IMR-90 (cell line): ENCODE results near the gene GTPBP3. TPM values are rescaled to one million over a fixed set of nuclear protein-coding genes. Genes with fewer than 3 reads are reported as not detected.

Experiments
- ATAC-seq: fragments of 200-7000 bp; cut with Tn5 transposase; 2 replicates; pipeline ENCODE4 v1.9.1; 2020; ENCODE audit warnings: low read depth, mild to moderate bottlenecking, moderate library complexity
- Bru-seq: library from RNA; stranded (reverse); fragments of 400-500 nt; gene quantifications from one replicate; lab custom pipeline; 2021; lab: Mats Ljungman, UMichigan
- BruChase-seq, 2 experiments: library from RNA; stranded (reverse); fragments of 400-500 nt; gene quantifications; one replicate each; lab custom pipeline; 2021; lab: Mats Ljungman, UMichigan
- BruUV-seq: library from RNA; stranded (reverse); fragments of 400-500 nt; replicated peaks from 2 replicates; lab custom pipeline; 2021; lab: Mats Ljungman, UMichigan
- CTCF ChIA-PET: fragments of 300-600 bp; formaldehyde crosslinking; extraction: SDS; loops from one replicate; lab custom pipeline; 2021; ENCODE audit warnings: antibody characterized with exemption; lab: Yijun Ruan, JAX
- POLR2A ChIA-PET: fragments of 300-600 bp; sonication (Branson Sonifier 250); formaldehyde crosslinking; loops from one replicate; lab custom pipeline; 2022; ENCODE audit warnings: antibody characterized with exemption; ENCODE audit not compliant: unreplicated experiment; lab: Charles Lee
- DNase-seq: peaks from one replicate; pipeline ENCODE4 v3.0.0; 2013
- H2AFZ ChIP-seq: replicated peaks from 2 replicates; pipeline ENCODE3; 2013; ENCODE audit warnings: low read length, mild to moderate bottlenecking; ENCODE audit not compliant: poor library complexity
- H2AK5ac ChIP-seq: 2 replicates; pipeline ENCODE4 v1.6.1; 2013; ENCODE audit warnings: low read depth, low read length, inconsistent platforms
- H2AK9ac ChIP-seq: replicated peaks from 2 replicates; pipeline ENCODE3; 2013; ENCODE audit warnings: mild to moderate bottlenecking, low read depth, low read length, moderate library complexity; ENCODE audit not compliant: poor library complexity
- H2BK120ac ChIP-seq: 2 replicates; pipeline ENCODE4 v1.6.1; 2013; ENCODE audit warnings: low read depth, low read length, inconsistent platforms
- H2BK15ac ChIP-seq: 3 replicates; pipeline ENCODE4 v1.6.1; 2013; ENCODE audit warnings: low read depth, low read length, inconsistent platforms
- H2BK20ac ChIP-seq: 2 replicates; pipeline ENCODE4 v1.6.1; 2013; ENCODE audit warnings: low read depth, mild to moderate bottlenecking, inconsistent platforms, low read length, moderate library complexity
- H2BK5ac ChIP-seq: 2 replicates; pipeline ENCODE4 v1.6.1; 2013; ENCODE audit warnings: mild to moderate bottlenecking, low read depth, low read length, inconsistent platforms; ENCODE audit not compliant: poor library complexity, severe bottlenecking
- H3K14ac ChIP-seq: replicated peaks from 2 replicates; pipeline ENCODE4 v1.6.1; 2013; ENCODE audit warnings: low read depth, low read length, inconsistent platforms
- H3K18ac ChIP-seq: 2 replicates; pipeline ENCODE4 v1.6.1; 2013; ENCODE audit warnings: low read depth, low read length, control low read depth
- H3K23ac ChIP-seq: 2 replicates; pipeline ENCODE4 v1.6.1; 2013; ENCODE audit warnings: low read depth, low read length, inconsistent platforms
- H3K27ac ChIP-seq: 2 replicates; pipeline ENCODE4 v1.5.1; 2013; ENCODE audit warnings: mild to moderate bottlenecking, control low read depth, low read length; ENCODE audit not compliant: insufficient read depth
- H3K27me3 ChIP-seq: 2 replicates; pipeline ENCODE4 v1.6.1; 2013; ENCODE audit warnings: low read length; ENCODE audit not compliant: control insufficient read depth, insufficient read depth
- H3K36me3 ChIP-seq: 2 replicates; pipeline ENCODE4 v1.6.1; 2013; ENCODE audit warnings: low read length, mixed read lengths; ENCODE audit not compliant: control insufficient read depth, insufficient read depth
- H3K4ac ChIP-seq: 2 replicates; pipeline ENCODE4 v1.6.1; 2013; ENCODE audit warnings: low read depth, low read length, inconsistent platforms
- H3K4me1 ChIP-seq: 2 replicates; pipeline ENCODE4 v1.6.1; 2013; ENCODE audit warnings: low read length, mixed read lengths; ENCODE audit not compliant: control insufficient read depth, insufficient read depth
- H3K4me2 ChIP-seq: 2 replicates; pipeline ENCODE4 v1.6.1; 2013; ENCODE audit warnings: low read depth, mild to moderate bottlenecking, control low read depth, low read length, moderate library complexity
- H3K4me3 ChIP-seq: 2 replicates; pipeline ENCODE4 v1.5.1; 2013; ENCODE audit warnings: low read depth, mild to moderate bottlenecking, control low read depth, low read length, moderate library complexity; ENCODE audit not compliant: insufficient read depth
- H3K56ac ChIP-seq: 2 replicates; pipeline ENCODE4 v1.6.1; 2013; ENCODE audit warnings: low read length, inconsistent platforms; ENCODE audit not compliant: insufficient read depth; ENCODE audit errors: extremely low read depth
- H3K79me1 ChIP-seq, 2 experiments: 2 replicates each; pipeline ENCODE4 v1.6.1; 2013; ENCODE audit warnings: low read length in 2 of 2, inconsistent platforms in 1 of 2, low read depth in 1 of 2
- H3K9ac ChIP-seq: 2 replicates; pipeline ENCODE4 v1.6.1; 2013; ENCODE audit warnings: low read depth, low read length, control low read depth
- H3K9me1 ChIP-seq: 2 replicates; pipeline ENCODE4 v1.6.1; 2013; ENCODE audit warnings: low read length, inconsistent platforms; ENCODE audit not compliant: insufficient read depth
- H3K9me3 ChIP-seq: 2 replicates; pipeline ENCODE4 v1.6.1; 2013; ENCODE audit warnings: low read length; ENCODE audit not compliant: control insufficient read depth, insufficient read depth
- H4K20me1 ChIP-seq: 2 replicates; pipeline ENCODE4 v1.6.1; 2013; ENCODE audit warnings: low read length, inconsistent platforms; ENCODE audit not compliant: insufficient read depth
- H4K5ac ChIP-seq: 2 replicates; pipeline ENCODE4 v1.6.1; 2013; ENCODE audit warnings: mild to moderate bottlenecking, low read depth, low read length, control low read depth
- H4K8ac ChIP-seq, 2 experiments: 2 replicates each; pipeline ENCODE4 v1.6.1; 2013; ENCODE audit warnings: low read depth in 2 of 2, low read length in 2 of 2, control low read depth in 1 of 2, inconsistent platforms in 1 of 2
- H4K91ac ChIP-seq: 2 replicates; pipeline ENCODE4 v1.6.1; 2013; ENCODE audit warnings: low read depth, low read length, inconsistent platforms; ENCODE audit not compliant: insufficient read depth
- BHLHE40 ChIP-seq: fragments of 150-350 bp; IDR thresholded peaks from 2 replicates; pipeline ENCODE4 v1.6.1; 2016; ENCODE audit warnings: mild to moderate bottlenecking, low read depth, low read length
- CEBPB ChIP-seq: IDR thresholded peaks from 2 replicates; pipeline ENCODE4 v1.6.1; 2012; ENCODE audit warnings: low read depth, low read length, improper control_type of control experiment
- CHD1 ChIP-seq: IDR thresholded peaks from 2 replicates; pipeline ENCODE4 v1.6.1; 2012; ENCODE audit warnings: low read depth, low read length, improper control_type of control experiment
- ELK1 ChIP-seq: fragments of 150-350 bp; IDR thresholded peaks from 2 replicates; pipeline ENCODE4 v1.6.1; 2016; ENCODE audit warnings: low read depth, mild to moderate bottlenecking, low read length, moderate library complexity, borderline replicate concordance
- FOS ChIP-seq: fragments of 150-350 bp; IDR thresholded peaks from 2 replicates; pipeline ENCODE4 v1.6.1; 2016; ENCODE audit warnings: low read depth, low read length
- MAFK ChIP-seq: IDR thresholded peaks from 2 replicates; pipeline ENCODE4 v1.6.1; 2012; ENCODE audit warnings: low read depth, low read length, improper control_type of control experiment
- MAZ ChIP-seq: IDR thresholded peaks from 2 replicates; pipeline ENCODE4 v1.6.1; 2012; ENCODE audit warnings: low read depth, mild to moderate bottlenecking, low read length, improper control_type of control experiment, moderate library complexity, borderline replicate concordance
- MXI1 ChIP-seq: IDR thresholded peaks from 2 replicates; pipeline ENCODE4 v1.6.1; 2012; ENCODE audit warnings: low read depth, mild to moderate bottlenecking, low read length, moderate library complexity, borderline replicate concordance
- NFE2L2 ChIP-seq: fragments of 150-350 bp; IDR thresholded peaks from 2 replicates; pipeline ENCODE4 v1.6.1; 2016; ENCODE audit warnings: low read depth, mild to moderate bottlenecking, low read length
- POLR2A ChIP-seq: IDR thresholded peaks from 2 replicates; pipeline ENCODE4 v1.6.1; 2012; ENCODE audit warnings: mild to moderate bottlenecking, low read depth, low read length
- RAD21 ChIP-seq: IDR thresholded peaks from 2 replicates; pipeline ENCODE4 v1.6.1; 2012; ENCODE audit warnings: low read length, improper control_type of control experiment
- RCOR1 ChIP-seq: IDR thresholded peaks from 2 replicates; pipeline ENCODE4 v1.6.1; 2012; ENCODE audit warnings: mild to moderate bottlenecking, low read length, improper control_type of control experiment; ENCODE audit not compliant: insufficient replicate concordance
- SMC3 ChIP-seq: fragments of 150-350 bp; IDR thresholded peaks from 2 replicates; pipeline ENCODE4 v1.6.1; 2016; ENCODE audit warnings: low read depth, mild to moderate bottlenecking, antibody characterized with exemption, low read length, moderate library complexity
- USF2 ChIP-seq: fragments of 150-350 bp; IDR thresholded peaks from 2 replicates; pipeline ENCODE4 v1.6.1; 2017; ENCODE audit warnings: mild to moderate bottlenecking, antibody characterized with exemption, low read length, low read depth
- WGBS, 2 experiments: methylation state at CpG; one replicate each; pipeline versions ENCODE4 v1.1.5 to v1.1.7; 2013; ENCODE audit warnings: missing lambda C conversion rate in 2 of 2; ENCODE audit not compliant: insufficient read length in 1 of 2; ENCODE audit errors: extremely low coverage in 2 of 2; 5-methylcytosine and 5-hydroxymethylcytosine counted together
- dilution Hi-C: fragments of 300-500 bp; cut with HindIII; formaldehyde crosslinking; loops from one replicate; pipeline ENCODE4 v1.14.3; 2018; ENCODE audit warnings: low sequenced_read_pairs; ENCODE audit not compliant: unreplicated experiment
- in situ Hi-C: fragments of 300-500 bp; cut with MboI; formaldehyde crosslinking; loops from 3 replicates; pipeline ENCODE4 v1.14.3; 2019; ENCODE audit warnings: low sequenced_read_pairs, inconsistent platforms, mixed read lengths
- intact Hi-C: fragments of 100-400 bp; cut with micrococcal nuclease; formaldehyde crosslinking; loops from 2 replicates; pipeline ENCODE4 v1.10.0; 2022
- long read RNA-seq: library from polyadenylated mRNA; unstranded; transcript quantifications from one replicate; pipeline ENCODE4 v2.0.0, GENCODE V29; 2021; ENCODE audit not compliant: unreplicated experiment
- polyA plus RNA-seq, 3 experiments: library from polyadenylated mRNA; depleted of rRNA; stranded (reverse); fragments of >200 nt; gene quantifications; 2 replicates each; pipeline ENCODE4 v1.2.3, GENCODE V29; 2012; ENCODE audit warnings: low replicate concordance in 1 of 3
- total RNA-seq: library from RNA; depleted of rRNA; stranded (reverse); fragments of >200 nt; gene quantifications from 2 replicates; pipeline ENCODE4 v1.2.3, GENCODE V29; 2012; rRNA removed

The GTPBP3 gene
- total RNA-seq (4.3 and 4.7 TPM in 2 replicates), polyA plus RNA-seq (2012; rRNA removed) (14.6 and 15.1 TPM in 2 replicates), Bru-seq, nascent RNA (percentile 43 among the genes with signal in this experiment), BruChase-seq, experiment 1, labeled RNA remaining after a 6-hour chase (percentile 67 among the genes with signal in this experiment), BruChase-seq, experiment 2, labeled RNA remaining after a 2-hour chase (percentile 50 among the genes with signal in this experiment)
- polyA plus RNA-seq (2012; cell fraction: cytosol; rRNA removed) = 9.8 and 11.4 TPM in 2 replicates
- 34.3 and 114 TPM in 2 replicates for polyA plus RNA-seq (2012; cell fraction: nucleus; rRNA removed; ENCODE audit: low replicate concordance)
- long read RNA-seq, transcript GTPBP3-201 (9 exons, 2,579 nt) = major isoform, 9 of 18 reads
- long read RNA-seq, partial matches to known transcripts = 2 of 18 reads
- long read RNA-seq, other reads (novel, unspliced or antisense) = 1 of 18 reads

- Histone ChIP-seq H3K56ac (peak within 1 kb of the TSS; percentile 78), H2AK9ac (peak within 1 kb of the TSS; percentile 47), H3K4me2 (peak within 1 kb of the TSS; percentile 87), H2AFZ (peak within 1 kb of the TSS; percentile 95), H3K14ac (peak within 1 kb of the TSS; percentile 79), H3K9ac (peak within 1 kb of the TSS; percentile 70), H2AK5ac (peak within 1 kb of the TSS; percentile 79), H4K91ac (peak within 1 kb of the TSS; percentile 91), H3K4ac (peak within 1 kb of the TSS; percentile 71), H3K23ac (peak within 1 kb of the TSS; percentile 62), H2BK20ac (no peak within 1 kb of the TSS), H2BK5ac (peak within 1 kb of the TSS; percentile 80), H3K4me1 (peaks cover 8% of the 10 kb centered on the region), H3K9me3 (no peaks in the 10 kb centered on the region), H4K20me1 (no peaks in the 10 kb centered on the region), H3K27me3 (no peaks in the 10 kb centered on the region), H4K8ac (peak within 1 kb of the TSS; percentile 64 to 98), H2BK120ac (peak within 1 kb of the TSS; percentile 33), H2BK15ac (peak within 1 kb of the TSS; percentile 13; the same call in 1 of the 3 replicates), H3K79me1 (peaks cover 7 to 44% of the 10 kb centered on the region in 2 experiments; a peak in 3 of 4 replicates), H3K36me3 (peaks cover 5% of the 10 kb centered on the region; the same call in 1 of the 2 replicates), H3K4me3 (peak within 1 kb of the TSS; percentile 73), H4K5ac (peak within 1 kb of the TSS; percentile 45), H3K9me1 (peaks cover 5% of the 10 kb centered on the region), H3K27ac (peak within 1 kb of the TSS; percentile 84), H3K18ac (peak within 1 kb of the TSS; percentile 55; the same call in 1 of the 2 replicates)
- ChIA-PET POLR2A (interaction anchor here (0.6 kb wide), 1 partner anchor 19 kb away, joined by 5 read pairs; no protein-coding TSS in a partner anchor), CTCF (no interaction called here)
- no TSS peak for BruUV-seq
- ATAC-seq (peak; percentile 87), DNase-seq (peak; percentile 98)
- WGBS, 2 experiments = 0% methylated on average over 21 of the region's 41 CpGs; no CpG with 5 or more reads in 1 of the 2 experiments
- in situ Hi-C loops (no loop called here), intact Hi-C loops (no loop called here), dilution Hi-C loops (no loop called here)
- TF ChIP-seq POLR2A (no peak), CEBPB (no peak), BHLHE40 (no peak), FOS (no peak), USF2 (0 out of 2 replicates have a peak, but pooled peaks have one; percentile 9), NFE2L2 (no peak), MAFK (no peak), CHD1 (no peak), ELK1 (no peak), MXI1 (peak; percentile 43; the same call in 1 of the 2 replicates), MAZ (peak; percentile 51; the same call in 1 of the 2 replicates), RCOR1 (no peak), SMC3 (no peak), RAD21 (no peak)
These were observed at the start of gene GTPBP3 for GRCh38 chr19:17336872-17337674. TSS of gene GTPBP3 (plus strand) at chr19:17337553. CDS start at chr19:17337612, 59 bp downstream.
